ENCODE data around the gene BACH2.

Gene BACH2

GRCh38 chr6:90157441-90157840, 139.2 kb downstream of the BACH2 start:
- TF ChIP-seq, protein P1, sequence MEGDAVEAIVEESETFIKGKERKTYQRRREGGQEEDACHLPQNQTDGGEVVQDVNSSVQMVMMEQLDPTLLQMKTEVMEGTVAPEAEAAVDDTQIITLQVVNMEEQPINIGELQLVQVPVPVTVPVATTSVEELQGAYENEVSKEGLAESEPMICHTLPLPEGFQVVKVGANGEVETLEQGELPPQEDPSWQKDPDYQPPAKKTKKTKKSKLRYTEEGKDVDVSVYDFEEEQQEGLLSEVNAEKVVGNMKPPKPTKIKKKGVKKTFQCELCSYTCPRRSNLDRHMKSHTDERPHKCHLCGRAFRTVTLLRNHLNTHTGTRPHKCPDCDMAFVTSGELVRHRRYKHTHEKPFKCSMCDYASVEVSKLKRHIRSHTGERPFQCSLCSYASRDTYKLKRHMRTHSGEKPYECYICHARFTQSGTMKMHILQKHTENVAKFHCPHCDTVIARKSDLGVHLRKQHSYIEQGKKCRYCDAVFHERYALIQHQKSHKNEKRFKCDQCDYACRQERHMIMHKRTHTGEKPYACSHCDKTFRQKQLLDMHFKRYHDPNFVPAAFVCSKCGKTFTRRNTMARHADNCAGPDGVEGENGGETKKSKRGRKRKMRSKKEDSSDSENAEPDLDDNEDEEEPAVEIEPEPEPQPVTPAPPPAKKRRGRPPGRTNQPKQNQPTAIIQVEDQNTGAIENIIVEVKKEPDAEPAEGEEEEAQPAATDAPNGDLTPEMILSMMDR (conservative IDR thresholded peaks at IDR 0.05; ENCODE audit: low read depth, low read length) = no peak
- DNase-seq (ENCODE audit: low read depth) = no peak
- H3K4me3 ChIP-seq (ENCODE audit: low read depth, low read length) = no peak overlapping the region

DNA sequence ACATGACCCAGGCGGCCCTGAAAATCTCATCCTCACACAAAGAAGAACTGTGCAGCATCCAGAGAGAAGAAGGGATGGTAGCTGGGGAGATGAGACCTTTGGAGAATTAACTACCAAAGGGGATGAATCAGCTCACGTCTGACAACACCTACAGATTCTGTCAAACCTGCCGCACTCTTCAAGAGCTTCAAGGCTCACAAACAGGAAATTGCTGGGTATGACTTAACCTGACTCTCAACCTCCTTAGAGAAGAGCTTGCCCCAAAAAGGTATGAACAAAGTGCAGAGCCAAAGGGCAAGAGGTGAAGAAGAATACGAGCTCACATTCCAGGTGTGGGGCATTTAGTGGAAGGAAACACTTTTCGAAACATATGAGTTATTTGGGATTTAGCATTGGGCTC, 139.8 kb downstream of the BACH2 start:
- H3K4me3 ChIP-seq (ENCODE audit: low read depth, low read length) = no peak overlapping the region
- no peak for DNase-seq (ENCODE audit: low read depth)
- TF ChIP-seq, protein P1 (conservative IDR thresholded peaks at IDR 0.05; ENCODE audit: low read depth, low read length) = no peak

GRCh38 chr6:90154755-90155470, 141.7 kb downstream of the BACH2 start:
- TF ChIP-seq, protein P1 (conservative IDR thresholded peaks at IDR 0.05; ENCODE audit: low read depth, low read length) = no peak
- DNase-seq (ENCODE audit: low read depth) = no peak
- H3K4me3 ChIP-seq (ENCODE audit: low read depth, low read length) = no peak overlapping the region

- no peak overlapping the region for H3K4me3 ChIP-seq (ENCODE audit: low read depth, low read length)
- TF ChIP-seq, protein P1 (conservative IDR thresholded peaks at IDR 0.05; ENCODE audit: low read depth, low read length) = no peak
- no peak for DNase-seq (ENCODE audit: low read depth)
These were observed 144.8 kb downstream of the BACH2 start for GRCh38 chr6:90151576-90152422.

DNA sequence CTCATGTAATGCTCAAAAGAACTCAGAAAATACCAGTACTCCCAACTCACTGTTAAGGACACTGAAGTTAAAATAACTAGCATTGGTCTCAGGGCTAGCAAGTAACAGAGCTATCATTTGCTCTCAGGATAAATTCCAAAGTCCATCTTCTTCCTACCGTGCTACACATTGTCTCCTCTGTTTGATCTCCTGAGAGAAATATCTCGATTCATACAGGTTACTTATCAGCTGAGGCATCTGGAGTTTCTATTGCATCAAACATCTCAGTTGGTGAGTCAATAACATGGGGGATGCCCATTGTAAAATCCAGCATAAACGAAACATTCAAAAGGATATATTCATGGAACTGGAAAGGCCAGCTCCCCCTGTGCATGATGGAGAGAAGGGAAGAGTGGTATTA, 147.4 kb downstream of the BACH2 start:
- H3K4me3 ChIP-seq (ENCODE audit: low read depth, low read length) = no peak overlapping the region
- TF ChIP-seq, protein P1 (conservative IDR thresholded peaks at IDR 0.05; ENCODE audit: low read depth, low read length) = no peak
- DNase-seq (ENCODE audit: low read depth) = no peak

DNA sequence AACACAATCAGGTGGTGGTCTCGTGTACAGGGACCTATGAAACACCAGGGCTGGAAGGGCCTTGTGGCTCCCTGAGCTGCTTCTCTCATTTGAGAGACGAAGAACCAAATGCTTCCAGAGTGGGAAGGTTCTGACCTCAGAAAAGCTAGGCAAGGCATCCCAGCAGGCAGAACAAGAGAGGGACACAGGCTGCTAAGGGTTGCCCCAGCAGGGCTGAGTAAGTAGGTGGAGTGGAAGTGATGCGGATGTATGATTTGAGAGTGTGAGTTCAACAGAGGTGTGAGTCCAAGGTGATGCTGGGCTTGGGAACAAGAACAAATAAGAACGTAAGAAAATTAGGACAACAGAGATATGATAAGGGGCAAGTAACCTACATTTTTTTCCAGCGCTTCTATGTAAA, 147.8 kb downstream of the BACH2 start:
- no peak overlapping the region for H3K4me3 ChIP-seq (ENCODE audit: low read depth, low read length)
- TF ChIP-seq, protein P1 (conservative IDR thresholded peaks at IDR 0.05; ENCODE audit: low read depth, low read length) = no peak
- no peak for DNase-seq (ENCODE audit: low read depth)
